Subcutaneous adipose tissue (tissue), 4 donors: Measurements from ENCODE around the gene PAM16. TPM values are rescaled to one million over a fixed set of nuclear protein-coding genes. Genes with fewer than 3 reads are reported as not detected.

Experiments used
- total RNA-seq, 4 donors: library from RNA; depleted of rRNA; stranded (reverse); fragments of >200 nt; gene quantifications; one replicate each; pipeline ENCODE4 v1.1.0, GENCODE V29; 2016
- TF ChIP-seq, protein P1 (sequence below): fragments of 450-650 bp; IDR thresholded peaks from one replicate; pipeline ENCODE4 v1.5.1; 2016; ENCODE audit warnings: low read depth, mild to moderate bottlenecking, control low read depth, antibody characterized with exemption, moderate library complexity

PAM16 gene
- total RNA-seq, 4 donors from 2014 or later, result 15.3 to 52.0 (median 34.5) TPM

- TF ChIP-seq, protein P1, sequence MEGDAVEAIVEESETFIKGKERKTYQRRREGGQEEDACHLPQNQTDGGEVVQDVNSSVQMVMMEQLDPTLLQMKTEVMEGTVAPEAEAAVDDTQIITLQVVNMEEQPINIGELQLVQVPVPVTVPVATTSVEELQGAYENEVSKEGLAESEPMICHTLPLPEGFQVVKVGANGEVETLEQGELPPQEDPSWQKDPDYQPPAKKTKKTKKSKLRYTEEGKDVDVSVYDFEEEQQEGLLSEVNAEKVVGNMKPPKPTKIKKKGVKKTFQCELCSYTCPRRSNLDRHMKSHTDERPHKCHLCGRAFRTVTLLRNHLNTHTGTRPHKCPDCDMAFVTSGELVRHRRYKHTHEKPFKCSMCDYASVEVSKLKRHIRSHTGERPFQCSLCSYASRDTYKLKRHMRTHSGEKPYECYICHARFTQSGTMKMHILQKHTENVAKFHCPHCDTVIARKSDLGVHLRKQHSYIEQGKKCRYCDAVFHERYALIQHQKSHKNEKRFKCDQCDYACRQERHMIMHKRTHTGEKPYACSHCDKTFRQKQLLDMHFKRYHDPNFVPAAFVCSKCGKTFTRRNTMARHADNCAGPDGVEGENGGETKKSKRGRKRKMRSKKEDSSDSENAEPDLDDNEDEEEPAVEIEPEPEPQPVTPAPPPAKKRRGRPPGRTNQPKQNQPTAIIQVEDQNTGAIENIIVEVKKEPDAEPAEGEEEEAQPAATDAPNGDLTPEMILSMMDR, result no peak
These were observed 5.9 kb downstream of the PAM16 start for GRCh38 chr16:4344983-4345835.

- TF ChIP-seq, protein P1, result no peak
These were observed 8.0 kb downstream of the PAM16 start for GRCh38 chr16:4342866-4343744.

GRCh38 chr16:4341250-4341649 is 9.9 kb downstream of the PAM16 start:
- TF ChIP-seq, protein P1, result no peak

GRCh38 chr16:4340443-4340842 is 10.7 kb downstream of the PAM16 start:
- TF ChIP-seq, protein P1, result no peak

DNA sequence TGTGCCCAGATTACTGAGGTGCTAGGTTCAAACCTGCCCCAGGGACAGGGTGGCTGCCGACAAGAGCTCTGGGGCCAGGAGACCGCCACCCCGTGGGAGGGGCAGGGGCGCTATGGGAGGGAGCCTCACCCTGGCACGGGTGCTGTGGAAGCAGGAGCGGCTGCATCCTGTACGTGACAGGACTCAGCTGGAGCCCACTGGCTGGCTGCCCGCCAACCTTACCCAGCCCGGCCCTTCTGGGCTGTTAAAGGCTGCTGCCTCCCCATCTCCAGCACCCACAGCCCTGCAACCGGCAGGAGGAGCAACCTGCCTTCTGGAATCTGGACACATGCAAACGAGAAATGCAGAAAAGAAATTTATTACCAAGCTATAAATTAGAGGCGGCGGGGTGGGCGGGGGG is 11.2 kb downstream of the PAM16 start:
- TF ChIP-seq, protein P1, result no peak

DNA sequence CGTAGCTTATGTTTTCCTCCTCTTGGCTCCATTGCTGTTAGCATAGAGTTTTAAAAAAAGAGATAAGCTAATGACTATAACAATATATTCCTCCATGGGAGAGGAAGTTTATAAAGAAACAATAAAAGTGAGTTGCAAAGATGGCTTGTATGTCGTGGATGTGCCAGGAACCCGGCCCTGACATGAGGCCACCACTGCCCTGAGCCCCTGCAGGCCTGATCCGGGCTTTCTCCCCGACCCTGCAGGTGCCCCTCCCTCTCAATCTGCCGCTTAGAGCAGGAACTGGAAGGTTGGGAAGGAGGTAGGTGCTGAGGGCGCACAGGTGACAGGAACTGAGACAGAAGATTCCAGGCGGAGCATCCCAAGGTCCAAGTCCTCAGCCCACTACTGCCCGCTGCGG is 11.7 kb downstream of the PAM16 start:
- TF ChIP-seq, protein P1, result no peak

GRCh38 chr16:4338712-4339299 is 12.3 kb downstream of the PAM16 start:
- TF ChIP-seq, protein P1, result no peak
